SH-SY5Y (cell line): ENCODE measurements around the gene ERVMER34-1.

ENCODE experiments used
- GATA2 ChIP-seq: IDR thresholded peaks from 2 replicates; pipeline ENCODE4 v1.6.1; 2011; ENCODE audit warnings: mild to moderate bottlenecking, low read depth, low read length
- GATA3 ChIP-seq: IDR thresholded peaks from 2 replicates; pipeline ENCODE4 v1.6.1; 2011; ENCODE audit warnings: low read depth, mild to moderate bottlenecking, low read length, moderate library complexity

- TF ChIP-seq GATA3 (no peak), GATA2 (no peak)
Observed at GRCh38 chr4:52716364-52717151, 34.7 kb downstream of the ERVMER34-1 start.
